Stimulated activated CD8-positive, alpha-beta memory T cell treated with anti-CD3 and anti-CD28 coated beads, Interleukin-12 subunit alpha, Interleukin-12 subunit beta, amount 100 ng/mL, for 24 hours (primary cell): ENCODE measurements around the gene LRRC23.
A peak's percentile ranks its signal among the peaks of the same experiment; 100 is the strongest.

Experiments
- DNase-seq: peaks from one replicate; pipeline ENCODE4 v3.0.0-alpha.2; 2020; ENCODE audit errors: extremely low read depth

Gene LRRC23

DNA sequence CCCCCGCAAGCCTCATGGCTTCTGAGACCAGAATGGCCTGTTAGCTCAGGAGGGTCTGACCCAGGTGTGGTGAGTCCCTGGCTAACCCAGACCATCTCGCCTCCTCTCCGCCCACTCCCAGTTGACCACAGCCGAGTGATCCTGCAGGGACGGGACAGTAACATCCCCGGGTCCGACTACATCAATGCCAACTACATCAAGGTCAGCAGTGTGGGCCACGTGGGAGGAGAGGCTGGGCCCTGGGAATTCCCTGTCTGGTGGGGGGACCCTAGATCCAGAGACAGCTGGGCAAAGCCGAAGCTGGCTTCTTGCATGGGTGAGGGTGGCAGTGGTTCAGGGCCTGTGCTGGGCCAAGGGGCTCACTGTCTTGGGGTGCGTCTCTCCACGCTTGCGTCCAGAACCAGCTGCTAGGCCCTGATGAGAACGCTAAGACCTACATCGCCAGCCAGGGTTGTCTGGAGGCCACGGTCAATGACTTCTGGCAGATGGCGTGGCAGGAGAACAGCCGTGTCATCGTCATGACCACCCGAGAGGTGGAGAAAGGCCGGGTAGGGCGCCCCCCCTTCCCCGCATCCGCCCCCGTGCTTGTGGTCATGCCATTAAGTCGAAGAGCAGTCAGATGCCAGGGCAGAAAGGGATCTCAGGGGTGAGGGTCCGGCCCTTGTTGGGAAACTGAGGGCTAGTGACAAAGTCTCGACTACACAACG, 51.6 kb downstream of the LRRC23 start:
- DNase-seq: no peak

DNA sequence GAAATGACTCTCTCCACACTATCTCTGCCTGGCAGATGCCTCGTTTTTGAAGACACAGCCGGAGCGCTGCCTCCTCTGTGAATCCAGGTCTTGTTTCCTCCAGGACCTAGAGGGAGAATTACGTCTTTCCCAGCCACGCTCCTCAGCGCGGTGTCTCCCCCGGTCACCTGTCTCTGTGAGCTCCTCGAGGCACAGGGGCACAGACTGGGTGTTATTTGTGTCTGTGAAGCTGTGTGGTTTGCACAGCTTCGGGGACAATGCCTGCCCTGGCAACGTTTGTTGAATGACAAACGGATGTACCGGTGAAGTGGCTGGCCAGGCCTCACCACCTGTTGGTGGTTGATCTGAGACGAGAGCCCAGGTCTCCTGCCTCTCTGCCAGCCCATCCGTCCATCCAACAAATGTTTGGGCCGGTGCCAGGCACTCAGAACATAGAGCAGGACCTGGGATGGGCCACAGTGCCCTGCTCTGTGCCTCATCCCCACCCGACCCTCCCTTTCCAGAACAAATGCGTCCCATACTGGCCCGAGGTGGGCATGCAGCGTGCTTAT, 52.6 kb downstream of the LRRC23 start:
- no peak for DNase-seq

DNA sequence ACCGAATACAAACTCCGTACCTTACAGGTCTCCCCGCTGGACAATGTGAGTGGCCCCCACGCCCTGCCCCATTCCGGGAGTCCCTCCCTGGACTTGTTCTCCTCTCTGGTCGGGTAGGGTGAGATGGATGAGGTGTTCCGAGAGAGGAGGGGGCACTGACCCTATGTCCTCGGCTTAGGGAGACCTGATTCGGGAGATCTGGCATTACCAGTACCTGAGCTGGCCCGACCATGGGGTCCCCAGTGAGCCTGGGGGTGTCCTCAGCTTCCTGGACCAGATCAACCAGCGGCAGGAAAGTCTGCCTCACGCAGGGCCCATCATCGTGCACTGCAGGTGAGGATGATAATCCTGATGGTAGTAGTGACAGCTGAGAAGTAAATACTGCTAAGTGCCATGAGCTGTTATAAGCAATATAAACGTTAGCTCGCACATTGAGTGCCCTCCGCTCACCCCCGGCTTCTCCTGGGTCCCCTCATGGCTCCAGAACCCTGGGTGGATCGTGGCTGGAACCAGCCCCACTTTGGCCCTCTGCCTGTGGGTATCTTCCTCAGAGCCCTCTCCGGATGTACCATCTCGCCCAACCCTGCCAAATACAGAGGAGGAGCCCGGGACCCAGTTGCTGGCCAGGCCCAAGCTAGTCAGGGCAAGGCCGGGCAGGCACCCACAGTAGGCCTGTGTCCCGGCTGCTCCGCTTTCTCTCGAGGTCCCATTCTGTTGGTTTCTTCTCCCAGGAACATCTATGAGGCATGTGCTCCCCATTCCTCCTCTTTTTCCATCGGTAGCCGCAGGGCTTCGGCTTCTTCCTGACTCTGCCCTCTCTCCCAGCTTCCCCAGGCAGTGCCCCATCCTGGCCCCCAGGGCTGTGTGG, 53.4 kb downstream of the LRRC23 start:
- DNase-seq: no peak

DNA sequence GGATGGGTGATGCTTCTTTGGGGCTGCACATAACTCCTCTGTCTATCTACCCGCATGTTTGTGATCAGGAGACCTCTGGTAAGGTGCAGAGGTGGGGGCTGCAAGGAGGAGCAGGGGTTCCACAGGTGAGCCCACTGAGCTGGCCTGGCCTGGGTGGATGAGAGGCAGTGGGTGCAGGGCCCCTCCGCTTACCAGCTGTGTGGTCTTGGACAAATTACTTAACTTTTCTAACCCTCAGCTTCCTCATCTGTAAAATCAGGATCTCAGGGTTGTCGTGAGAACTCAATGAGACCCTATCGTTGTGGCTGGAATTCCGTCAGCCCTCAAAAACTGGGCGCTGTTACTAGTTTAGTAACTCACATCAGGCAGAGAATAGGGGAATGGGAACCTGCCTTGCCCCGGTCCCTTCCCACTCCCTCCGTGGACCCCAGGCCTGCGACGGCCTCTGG, 54.0 kb downstream of the LRRC23 start:
- no peak for DNase-seq

DNA sequence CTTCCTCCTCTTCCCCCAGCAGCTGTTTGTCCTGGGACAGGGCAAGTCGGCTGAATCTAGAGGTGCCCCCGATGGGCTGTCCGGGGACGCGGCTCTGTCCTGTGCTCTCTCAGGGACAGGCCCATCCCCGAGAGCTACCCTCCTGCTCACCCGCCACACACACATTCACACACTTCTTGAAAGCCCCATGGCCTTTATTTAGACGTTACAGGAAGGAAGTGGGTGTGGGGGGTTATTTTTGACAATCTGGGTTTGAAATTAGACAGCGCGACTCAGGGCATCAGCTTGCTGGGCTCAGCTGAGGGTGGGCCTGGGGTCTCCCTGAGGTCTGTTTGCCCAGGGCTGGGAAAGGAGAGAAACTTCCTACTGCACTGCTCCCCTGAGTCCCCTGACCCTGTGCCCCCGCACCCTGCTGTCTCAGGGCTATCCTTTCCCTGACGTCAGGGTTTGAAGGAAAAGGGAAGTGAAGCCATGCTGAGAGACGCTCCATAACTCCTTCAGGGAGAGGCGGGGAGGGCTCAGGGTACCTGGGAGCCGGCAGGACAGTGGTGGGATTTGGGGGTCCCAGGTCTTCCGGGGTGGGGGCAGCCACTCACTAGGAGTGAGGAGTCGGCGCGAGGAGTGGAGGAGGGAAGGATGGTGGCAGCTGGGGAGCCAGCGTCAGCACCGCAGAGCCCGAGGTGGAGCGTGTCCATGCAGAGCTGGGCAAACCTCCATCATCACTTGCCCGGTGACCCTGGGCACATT, 54.6 kb downstream of the LRRC23 start:
- DNase-seq: no peak

DNA sequence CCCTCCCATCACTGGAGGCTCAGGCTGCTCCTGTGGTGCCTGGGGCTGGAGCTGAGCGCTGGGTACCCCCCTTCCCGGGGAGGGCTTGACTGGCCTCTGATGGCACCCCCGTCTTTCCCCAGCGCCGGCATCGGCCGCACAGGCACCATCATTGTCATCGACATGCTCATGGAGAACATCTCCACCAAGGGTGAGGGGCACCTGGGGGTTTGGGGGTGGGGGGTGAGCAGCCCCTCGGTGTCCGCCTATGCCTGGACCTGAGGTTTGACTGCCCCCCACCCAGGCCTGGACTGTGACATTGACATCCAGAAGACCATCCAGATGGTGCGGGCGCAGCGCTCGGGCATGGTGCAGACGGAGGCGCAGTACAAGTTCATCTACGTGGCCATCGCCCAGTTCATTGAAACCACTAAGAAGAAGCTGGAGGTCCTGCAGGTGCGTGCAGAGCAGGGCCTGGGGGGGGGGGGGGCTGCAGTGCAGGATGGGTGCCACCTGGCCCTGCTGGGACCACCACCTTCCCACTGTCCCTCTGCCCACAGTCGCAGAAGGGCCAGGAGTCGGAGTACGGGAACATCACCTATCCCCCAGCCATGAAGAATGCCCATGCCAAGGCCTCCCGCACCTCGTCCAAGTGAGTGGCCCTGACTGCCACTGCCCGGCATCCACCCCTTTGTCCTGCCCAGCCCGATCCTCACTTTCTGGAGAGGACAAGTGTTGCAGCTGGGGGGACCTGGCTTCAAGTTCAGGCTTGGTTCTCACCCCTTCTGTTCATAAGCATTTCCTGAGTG, 55.4 kb downstream of the LRRC23 start:
- no peak for DNase-seq

DNA sequence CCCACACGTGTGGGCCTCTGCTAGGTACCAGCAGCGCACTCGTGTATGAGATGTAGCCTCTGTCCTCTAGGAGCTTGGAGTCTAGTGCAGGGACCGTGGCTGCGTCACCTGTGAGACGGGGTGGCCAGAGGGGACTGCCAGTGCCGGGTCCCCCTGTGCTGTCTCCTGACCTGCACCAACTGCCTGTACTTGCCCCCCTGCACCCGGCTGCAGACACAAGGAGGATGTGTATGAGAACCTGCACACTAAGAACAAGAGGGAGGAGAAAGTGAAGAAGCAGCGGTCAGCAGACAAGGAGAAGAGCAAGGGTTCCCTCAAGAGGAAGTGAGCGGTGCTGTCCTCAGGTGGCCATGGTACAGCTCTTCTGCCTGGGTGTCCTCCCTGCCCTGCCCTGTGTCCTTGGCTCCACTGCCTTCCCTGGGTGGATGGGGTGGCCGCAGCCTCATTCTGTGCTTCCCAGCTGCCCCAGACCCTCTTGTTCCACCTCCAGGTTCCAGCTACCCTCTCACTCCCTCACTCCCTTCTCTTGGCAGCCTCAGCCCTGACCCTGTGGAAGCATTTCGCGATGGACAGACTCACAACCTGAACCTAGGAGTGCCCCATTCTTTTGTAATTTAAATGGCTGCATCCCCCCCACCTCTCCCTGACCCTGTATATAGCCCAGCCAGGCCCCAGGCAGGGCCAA, 56.1 kb downstream of the LRRC23 start:
- no peak for DNase-seq

DNA sequence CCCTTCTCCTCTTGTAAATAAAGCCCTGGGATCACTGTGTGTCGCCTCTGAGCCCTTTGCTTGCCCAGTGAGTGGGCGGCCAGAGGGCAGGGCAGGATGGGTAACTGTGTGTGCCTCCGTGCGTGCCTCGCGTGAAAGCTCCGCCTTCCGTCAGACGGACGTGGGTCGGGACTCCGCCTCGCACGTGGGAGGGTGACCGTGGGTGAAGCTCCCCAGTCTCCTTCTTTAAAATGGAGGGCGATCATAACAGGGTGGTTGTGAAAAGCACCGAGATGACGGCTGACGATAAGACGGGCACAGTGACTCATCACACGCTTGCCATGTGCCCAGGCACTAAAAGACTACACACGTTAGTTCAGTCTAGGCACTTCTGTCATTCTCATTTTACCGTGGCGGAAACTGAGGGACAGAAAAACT, 56.7 kb downstream of the LRRC23 start:
- peak; percentile 83 for DNase-seq

DNA sequence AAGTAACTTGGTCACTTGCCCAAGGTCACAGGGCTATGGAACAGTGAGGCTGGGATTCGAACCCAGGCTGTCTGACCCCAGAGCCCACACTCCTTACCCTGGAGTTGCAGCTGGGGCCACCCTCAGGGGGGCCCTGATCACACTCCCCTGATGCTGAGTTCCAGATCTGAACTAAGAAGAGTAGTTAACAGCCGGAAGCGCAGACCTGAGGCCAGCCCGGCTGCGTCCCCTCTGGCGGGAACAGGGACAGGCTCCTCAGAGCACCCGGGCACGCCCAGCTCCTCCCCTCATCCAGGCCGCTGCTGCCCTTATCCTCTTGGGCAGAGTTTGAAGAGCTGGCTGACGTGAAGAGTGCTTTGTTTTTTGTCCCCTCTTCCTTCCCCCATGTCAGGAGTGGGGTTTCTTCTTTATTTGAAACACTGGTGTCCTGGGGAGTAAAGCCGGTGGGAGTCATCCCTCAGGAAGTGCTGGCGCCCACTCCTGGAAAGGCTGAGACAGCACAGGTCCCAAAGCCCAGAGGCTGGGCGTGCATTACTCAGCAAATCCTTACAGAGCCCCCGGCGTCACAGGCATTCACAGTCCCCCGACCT, 57.2 kb downstream of the LRRC23 start:
- DNase-seq: no peak

DNA sequence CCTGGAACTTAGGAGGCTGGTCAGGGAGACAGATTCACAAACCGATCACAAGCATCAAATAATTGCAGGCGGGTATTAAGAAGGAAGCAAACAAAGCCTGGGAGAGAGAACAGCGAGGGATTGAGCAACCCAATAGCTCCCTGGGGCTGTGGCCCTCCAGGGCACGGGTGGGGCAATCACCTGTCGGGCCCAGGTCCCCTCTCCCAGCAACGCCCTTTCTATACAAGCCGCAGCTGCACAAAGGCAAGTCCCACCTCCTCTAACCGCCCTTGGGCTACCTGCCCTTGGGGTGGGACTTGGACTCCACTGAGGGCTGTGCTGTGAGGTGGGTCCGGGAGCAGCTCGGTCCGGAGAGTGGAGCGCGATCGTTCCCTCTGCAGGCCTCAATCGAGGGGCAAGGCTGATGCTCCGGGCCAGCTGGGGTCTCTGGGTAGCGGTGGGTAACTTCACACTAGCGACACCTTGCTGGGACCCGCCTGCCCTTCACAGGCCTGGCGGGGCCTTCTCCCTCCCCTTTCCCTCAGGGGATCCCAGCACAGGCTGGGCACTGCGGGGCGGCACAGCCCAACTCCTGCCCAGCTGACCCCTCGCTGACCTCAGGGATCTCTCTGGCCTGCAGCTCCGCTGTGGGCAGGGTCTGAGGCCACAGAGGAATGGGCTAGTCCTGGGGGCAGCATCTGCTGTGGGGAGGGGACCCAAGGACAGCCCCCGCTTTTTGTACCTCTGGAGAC, 57.8 kb downstream of the LRRC23 start:
- no peak for DNase-seq

DNA sequence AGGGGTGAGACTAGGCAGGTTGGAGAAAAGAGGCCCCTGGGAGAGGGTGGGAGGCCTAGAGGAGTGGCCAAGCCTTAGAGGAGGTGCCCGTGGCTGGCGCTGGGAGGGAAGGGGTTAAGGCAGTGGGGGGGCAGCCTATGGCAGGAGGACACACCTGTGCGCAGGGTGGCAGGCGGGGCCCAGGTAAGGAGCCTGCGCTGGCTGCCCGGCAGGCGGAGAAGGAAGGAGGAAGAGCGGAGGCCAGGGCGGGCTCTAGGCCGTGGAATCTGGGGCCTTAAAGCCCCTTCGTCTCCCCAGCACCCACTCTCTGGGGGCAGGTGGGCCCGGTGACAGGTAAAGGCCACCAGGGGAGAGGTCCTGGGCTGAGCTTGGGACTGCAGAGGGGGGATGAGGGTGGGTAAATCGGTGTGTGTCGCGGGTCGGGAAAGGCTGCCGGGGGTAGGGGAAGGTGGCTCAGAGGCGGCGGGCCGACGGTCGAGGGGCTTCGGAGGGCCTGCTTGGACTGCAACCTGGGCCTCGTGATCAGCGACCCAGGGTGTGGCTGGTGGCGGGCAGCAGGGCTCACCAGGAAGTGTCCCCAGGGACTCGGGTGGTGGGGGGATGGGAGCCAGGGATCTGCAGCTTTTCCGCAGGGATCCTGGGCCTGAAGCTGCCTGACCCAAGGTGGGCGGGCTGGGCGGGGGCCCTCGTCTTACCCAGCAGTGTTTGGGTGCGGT, 58.6 kb downstream of the LRRC23 start:
- DNase-seq: no peak
